GM23248 (cell line): ENCODE results near the gene KCND3. TPM values are rescaled to one million over a fixed set of nuclear protein-coding genes. Genes with fewer than 3 reads are reported as not detected.

Experiments
- DNase-seq: peaks from one replicate; pipeline ENCODE4 v3.0.0-alpha.2; 2015
- H2AFZ ChIP-seq: fragments of 200-600 bp; sonication (generic); 2 replicates; pipeline ENCODE4 v1.6.1; 2016; ENCODE audit warnings: antibody characterized with exemption
- H3F3A ChIP-seq: fragments of 200-600 bp; sonication (generic); 2 replicates; pipeline ENCODE4 v1.6.1; 2016; ENCODE audit warnings: mild to moderate bottlenecking, antibody characterized with exemption, mixed run types; ENCODE audit not compliant: insufficient read depth
- H3K27ac ChIP-seq: fragments of 200-600 bp; sonication (generic); 2 replicates; pipeline ENCODE4 v1.5.1; 2016; ENCODE audit warnings: mild to moderate bottlenecking
- H3K27me3 ChIP-seq: fragments of 200-600 bp; sonication (generic); replicated peaks from 2 replicates; pipeline ENCODE4 v1.6.1; 2016; ENCODE audit warnings: mild to moderate bottlenecking; ENCODE audit not compliant: insufficient read depth
- H3K36me3 ChIP-seq: fragments of 200-600 bp; sonication (generic); 2 replicates; pipeline ENCODE4 v1.6.1; 2016; ENCODE audit warnings: low read depth, mild to moderate bottlenecking
- H3K4me1 ChIP-seq: fragments of 200-600 bp; sonication (generic); 2 replicates; pipeline ENCODE4 v1.6.1; 2016; ENCODE audit warnings: mild to moderate bottlenecking; ENCODE audit not compliant: insufficient read depth
- H3K4me2 ChIP-seq: fragments of 200-600 bp; sonication (generic); one replicate; pipeline ENCODE4 v1.6.1; 2016; ENCODE audit warnings: mild to moderate bottlenecking; ENCODE audit not compliant: unreplicated experiment
- H3K4me3 ChIP-seq: fragments of 200-600 bp; sonication (generic); 2 replicates; pipeline ENCODE4 v1.5.1; 2016; ENCODE audit warnings: mild to moderate bottlenecking
- H3K79me2 ChIP-seq: fragments of 200-600 bp; sonication (generic); 2 replicates; pipeline ENCODE4 v1.6.1; 2016; ENCODE audit warnings: mild to moderate bottlenecking; ENCODE audit not compliant: insufficient read depth
- H3K9ac ChIP-seq: fragments of 200-600 bp; sonication (generic); 2 replicates; pipeline ENCODE4 v1.6.1; 2016; ENCODE audit warnings: mild to moderate bottlenecking
- H3K9me2 ChIP-seq: fragments of 200-600 bp; sonication (generic); 2 replicates; pipeline ENCODE4 v1.6.1; 2016; ENCODE audit warnings: mixed run types, mild to moderate bottlenecking, moderate library complexity; ENCODE audit not compliant: insufficient read depth
- H3K9me3 ChIP-seq: fragments of 200-600 bp; sonication (generic); one replicate; pipeline ENCODE4 v1.6.1; 2017; ENCODE audit warnings: low read depth
- H4K20me1 ChIP-seq: fragments of 200-600 bp; sonication (generic); 2 replicates; pipeline ENCODE4 v1.6.0; 2016; ENCODE audit not compliant: insufficient read depth
- EZH2 ChIP-seq: fragments of 200-600 bp; sonication (generic); IDR thresholded peaks from 2 replicates; pipeline ENCODE4 v1.6.1; 2018; ENCODE audit warnings: antibody characterized with exemption, mild to moderate bottlenecking; ENCODE audit not compliant: insufficient read depth, poor library complexity, severe bottlenecking
- EZH2phosphoT487 ChIP-seq: fragments of 200-600 bp; sonication (generic); IDR thresholded peaks from 2 replicates; pipeline ENCODE4 v1.6.1; 2018; ENCODE audit warnings: antibody characterized with exemption, moderate library complexity, mild to moderate bottlenecking, low read depth; ENCODE audit not compliant: insufficient read depth
- WGBS, 2 experiments: methylation state at CpG; one replicate each; pipeline ENCODE4 v1.1.6; 2015 to 2017; ENCODE audit warnings: low lambda C conversion rate in 2 of 2, low coverage in 1 of 2; ENCODE audit errors: missing lambda C conversion rate in 2 of 2; 5-methylcytosine and 5-hydroxymethylcytosine counted together
- in situ Hi-C: fragments of 300-500 bp; cut with MboI; formaldehyde crosslinking; loops from 2 replicates; pipeline ENCODE4 v1.15.0; 2020
- polyA plus RNA-seq: library from polyadenylated mRNA; unstranded; fragments of >200 nt; fragmentation: Nextera tagmentation; extraction: Ambion mirVana; gene quantifications from 2 replicates; pipeline ENCODE4 v1.2.1, GENCODE V29; 2016
- total RNA-seq: library from RNA; depleted of rRNA; stranded (reverse); fragments of >200 nt; shearing (Covaris generic); gene quantifications from 2 replicates; pipeline ENCODE4 v1.2.3, GENCODE V29; 2014

The KCND3 gene
- total and polyA plus RNA-seq, 2 experiments from 2014 or later = 0.08 to 0.22 TPM

- DNase-seq = no peak
- H3K27me3 ChIP-seq = peaks cover 27% of the 10 kb centered on the region
- no peaks in the 10 kb centered on the region for H3K79me2 ChIP-seq
- H3K4me3 ChIP-seq = no peak overlapping the region
- H3K9ac ChIP-seq = no peak overlapping the region
- H3K9me3 ChIP-seq = no peaks in the 10 kb centered on the region
- no peaks in the 10 kb centered on the region for H3K9me2 ChIP-seq
- H3F3A ChIP-seq = no peaks in the 10 kb centered on the region
- H3K4me2 ChIP-seq = no peak overlapping the region
- H3K27ac ChIP-seq = no peak overlapping the region
- in situ Hi-C loops = no loop called here
- H3K4me1 ChIP-seq = no peaks in the 10 kb centered on the region
- TF ChIP-seq EZH2 = no peak
- no peak for TF ChIP-seq EZH2phosphoT487
- no peaks in the 10 kb centered on the region for H3K36me3 ChIP-seq
- WGBS, 2 experiments = 50 to 63% methylated on average over 4 of the region's 4 CpGs
- H4K20me1 ChIP-seq = no peaks in the 10 kb centered on the region
- no peak overlapping the region for H2AFZ ChIP-seq
Measured at GRCh38 chr1:111987502-111987901, 2.0 kb downstream of the KCND3 start.

GRCh38 chr1:111983500-111983899 lies 6.0 kb downstream of the KCND3 start:
- no peaks in the 10 kb centered on the region for H3K36me3 ChIP-seq
- in situ Hi-C loops = no loop called here
- no peaks in the 10 kb centered on the region for H3K9me3 ChIP-seq
- H4K20me1 ChIP-seq = no peaks in the 10 kb centered on the region
- H3K79me2 ChIP-seq = no peaks in the 10 kb centered on the region
- no peak for DNase-seq
- no peak overlapping the region for H3K27ac ChIP-seq
- H3K9me2 ChIP-seq = no peaks in the 10 kb centered on the region
- no peak overlapping the region for H3K4me3 ChIP-seq
- H3K4me1 ChIP-seq = no peaks in the 10 kb centered on the region
- TF ChIP-seq EZH2 = no peak
- no peak for TF ChIP-seq EZH2phosphoT487
- WGBS, 2 experiments = 54 to 61% methylated on average over 8 of the region's 8 CpGs
- no peak overlapping the region for H3K4me2 ChIP-seq
- H3K27me3 ChIP-seq = peaks cover 14% of the 10 kb centered on the region
- H3F3A ChIP-seq = no peaks in the 10 kb centered on the region
- no peak overlapping the region for H3K9ac ChIP-seq
- H2AFZ ChIP-seq = no peak overlapping the region

GRCh38 chr1:111982428-111982827 lies 7.0 kb downstream of the KCND3 start:
- DNase-seq = no peak
- TF ChIP-seq EZH2phosphoT487 (no peak), EZH2 (no peak)
- H3K36me3 ChIP-seq = no peaks in the 10 kb centered on the region
- H3K4me3 ChIP-seq = no peak overlapping the region
- no peaks in the 10 kb centered on the region for H3K4me1 ChIP-seq
- 86 to 87% methylated on average over 25 to 28 of the region's 28 CpGs for WGBS, 2 experiments
- no peak overlapping the region for H3K27ac ChIP-seq
- H2AFZ ChIP-seq = no peak overlapping the region
- no peaks in the 10 kb centered on the region for H3K79me2 ChIP-seq
- H3K9me3 ChIP-seq = no peaks in the 10 kb centered on the region
- no peak overlapping the region for H3K9ac ChIP-seq
- in situ Hi-C loops = no loop called here
- no peaks in the 10 kb centered on the region for H4K20me1 ChIP-seq
- H3F3A ChIP-seq = no peaks in the 10 kb centered on the region
- no peak overlapping the region for H3K4me2 ChIP-seq
- 0 out of 2 replicates have a peak, but pooled peaks cover 3% of the 10 kb centered on the region for H3K27me3 ChIP-seq
- H3K9me2 ChIP-seq = no peaks in the 10 kb centered on the region

GRCh38 chr1:111981871-111982270 lies 7.6 kb downstream of the KCND3 start:
- Histone ChIP-seq H3K9ac (no peak overlapping the region), H3K36me3 (no peaks in the 10 kb centered on the region), H3F3A (no peaks in the 10 kb centered on the region), H3K4me1 (no peaks in the 10 kb centered on the region), H2AFZ (no peak overlapping the region), H3K27me3 (no peaks in the 10 kb centered on the region), H3K4me3 (no peak overlapping the region), H3K27ac (no peak overlapping the region), H3K4me2 (no peak overlapping the region), H3K79me2 (no peaks in the 10 kb centered on the region), H4K20me1 (no peaks in the 10 kb centered on the region), H3K9me2 (no peaks in the 10 kb centered on the region), H3K9me3 (no peaks in the 10 kb centered on the region)
- TF ChIP-seq EZH2 (no peak), EZH2phosphoT487 (no peak)
- in situ Hi-C loops = no loop called here
- DNase-seq = no peak
- WGBS, 2 experiments = 90 to 91% methylated on average over 37 of the region's 37 CpGs

- DNase-seq = no peak
- Histone ChIP-seq H3F3A (no peaks in the 10 kb centered on the region), H3K4me2 (no peak overlapping the region), H3K9ac (no peak overlapping the region), H3K4me3 (no peak overlapping the region), H3K4me1 (no peaks in the 10 kb centered on the region), H3K9me2 (no peaks in the 10 kb centered on the region), H3K36me3 (no peaks in the 10 kb centered on the region), H3K27ac (no peak overlapping the region), H2AFZ (no peak overlapping the region), H3K27me3 (no peaks in the 10 kb centered on the region), H3K79me2 (no peaks in the 10 kb centered on the region), H3K9me3 (no peaks in the 10 kb centered on the region), H4K20me1 (no peaks in the 10 kb centered on the region)
- 43 to 47% methylated on average over 7 of the region's 7 CpGs for WGBS, 2 experiments
- in situ Hi-C loops = no loop called here
- TF ChIP-seq EZH2 (no peak), EZH2phosphoT487 (no peak)
Measured at GRCh38 chr1:111981090-111981489, 8.4 kb downstream of the KCND3 start.
